Measurements from ENCODE around the gene SPAG16.

Gene SPAG16

DNA sequence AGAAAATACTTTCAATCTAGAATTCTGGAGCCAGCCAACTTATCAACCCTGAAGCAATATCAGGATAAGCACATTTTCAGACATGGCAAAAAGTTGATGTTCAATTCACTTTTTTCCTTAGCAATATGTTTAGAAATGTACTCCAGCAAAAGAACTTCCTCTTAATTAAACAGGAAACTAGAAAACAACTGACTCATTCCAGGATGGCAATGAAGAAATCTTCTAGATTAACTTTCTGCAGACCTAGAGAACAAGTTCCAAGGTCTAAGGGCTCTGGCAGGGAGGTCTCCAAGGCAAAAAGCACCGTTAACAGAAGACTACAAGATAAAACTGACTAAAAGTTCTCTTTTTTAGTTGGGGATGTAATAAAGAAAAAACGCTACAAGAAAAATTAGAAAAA, 1057.4 kb downstream of the SPAG16 start:
- Histone ChIP-seq H3K4me3 (ENCODE audit: low read depth, low read length) (no peak overlapping the region), H3K4me1 (ENCODE audit: control insufficient read depth, insufficient read depth, low read length) (no peaks in the 10 kb centered on the region), H3K27ac (ENCODE audit: extremely low read depth, low read depth, low read length) (no peak overlapping the region), H3K36me3 (ENCODE audit: control insufficient read depth in 2 of 2, insufficient read depth in 1 of 2, low read length in 2 of 2) (no peaks in the 10 kb centered on the region), H3K9me3 (ENCODE audit: control insufficient read depth, insufficient read depth, low read depth, low read length) (no peaks in the 10 kb centered on the region)
- ChIA-PET POLR2A (no interaction called here), CTCF (no interaction called here)
- TF ChIP-seq IKZF3 (tag by site-specific recombination; IDR thresholded peaks at IDR 0.05), result no peak
- no peak for TF ChIP-seq ZIC2 (tag by site-specific recombination; IDR thresholded peaks at IDR 0.05)
- no peak for TF ChIP-seq ZNF629 (tag by site-specific recombination; IDR thresholded peaks at IDR 0.05)
- no peak for TF ChIP-seq ZNF510 (tag by site-specific recombination; IDR thresholded peaks at IDR 0.05; ENCODE audit: insufficient replicate concordance)
- TF ChIP-seq ZBTB8A (tag by site-specific recombination; IDR thresholded peaks at IDR 0.05), result no peak
- TF ChIP-seq ZFP41 (tag by site-specific recombination; IDR thresholded peaks at IDR 0.05; ENCODE audit: borderline replicate concordance), result no peak
- TF ChIP-seq ZNF391 (tag by site-specific recombination; IDR thresholded peaks at IDR 0.05; ENCODE audit: borderline replicate concordance, low read depth), result no peak
- no peak for TF ChIP-seq BCL11B (tag by site-specific recombination; IDR thresholded peaks at IDR 0.05; ENCODE audit: low read depth)
- no peak for TF ChIP-seq ZNF843 (tag by site-specific recombination; IDR thresholded peaks at IDR 0.05)

DNA sequence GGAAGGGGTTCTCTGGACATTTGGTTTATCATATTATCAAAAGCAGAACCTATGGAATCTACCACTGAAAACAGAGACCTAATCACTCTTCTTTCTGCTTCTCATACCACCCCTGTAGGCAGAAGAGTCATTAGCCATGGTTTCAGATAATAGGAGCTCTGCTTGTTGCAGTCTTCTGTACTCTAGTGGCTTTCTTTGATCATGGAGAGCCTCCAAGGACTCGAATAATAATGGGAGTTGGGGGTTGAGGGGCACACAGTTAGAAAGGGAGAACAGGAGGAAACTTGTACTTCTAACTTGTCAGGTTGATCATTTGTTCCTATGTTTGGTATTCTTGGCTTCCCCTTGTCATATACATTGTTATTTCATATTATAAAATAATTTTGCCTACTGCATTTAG, 1074.2 kb downstream of the SPAG16 start:
- Histone ChIP-seq H3K4me3 (ENCODE audit: low read depth, low read length) (no peak overlapping the region), H3K9me3 (ENCODE audit: control insufficient read depth, insufficient read depth, low read depth, low read length) (no peaks in the 10 kb centered on the region), H3K27ac (ENCODE audit: extremely low read depth, low read depth, low read length) (no peak overlapping the region), H3K4me1 (ENCODE audit: control insufficient read depth, insufficient read depth, low read length) (no peaks in the 10 kb centered on the region), H3K36me3 (ENCODE audit: control insufficient read depth in 2 of 2, insufficient read depth in 1 of 2, low read length in 2 of 2) (no peaks in the 10 kb centered on the region)
- TF ChIP-seq ZBTB7A (tag by site-specific recombination; IDR thresholded peaks at IDR 0.05; ENCODE audit: low read depth), result no peak
- TF ChIP-seq MEIS1 (CRISPR knock-in tag; IDR thresholded peaks at IDR 0.05; ENCODE audit: borderline replicate concordance), result no peak
- no peak for TF ChIP-seq ZNF677 (tag by site-specific recombination; IDR thresholded peaks at IDR 0.05)
- TF ChIP-seq ZNF501 (tag by site-specific recombination; IDR thresholded peaks at IDR 0.05), result no peak
- no peak for TF ChIP-seq ZNF16 (tag by site-specific recombination; IDR thresholded peaks at IDR 0.05; ENCODE audit: low read depth)
- no peak for TF ChIP-seq ZNF560 (tag by site-specific recombination; IDR thresholded peaks at IDR 0.05; ENCODE audit: borderline replicate concordance)
- TF ChIP-seq ZNF48 (tag by site-specific recombination; IDR thresholded peaks at IDR 0.05), result no peak
- no peak for TF ChIP-seq GLI4 (tag by site-specific recombination; IDR thresholded peaks at IDR 0.05)
- no peak for TF ChIP-seq SP7 (tag by site-specific recombination; IDR thresholded peaks at IDR 0.05)
- TF ChIP-seq ZNF558 (tag by site-specific recombination; IDR thresholded peaks at IDR 0.05), result no peak
- no peak for TF ChIP-seq ZNF777 (tag by site-specific recombination; IDR thresholded peaks at IDR 0.05; ENCODE audit: borderline replicate concordance)
- POLR2A ChIA-PET, result no interaction called here
- CTCF ChIA-PET, result interaction anchor here (0.6 kb wide), 1 partner anchor 116 kb away, joined by 4 read pairs; no protein-coding TSS in a partner anchor

GRCh38 chr2:214361116-214361515, 1076.9 kb downstream of the SPAG16 start:
- no peaks in the 10 kb centered on the region for H3K36me3 ChIP-seq (ENCODE audit: control insufficient read depth in 2 of 2, insufficient read depth in 1 of 2, low read length in 2 of 2)
- no peak overlapping the region for H3K4me3 ChIP-seq (ENCODE audit: low read depth, low read length)
- ChIA-PET CTCF (no interaction called here), POLR2A (no interaction called here)
- TF ChIP-seq GFI1B (tag by site-specific recombination; IDR thresholded peaks at IDR 0.05), result no peak
- TF ChIP-seq PRDM2 (tag by site-specific recombination; IDR thresholded peaks at IDR 0.05; ENCODE audit: borderline replicate concordance), result no peak
- TF ChIP-seq ZNF623 (tag by site-specific recombination; IDR thresholded peaks at IDR 0.05), result no peak
- TF ChIP-seq BCL11B (tag by site-specific recombination; IDR thresholded peaks at IDR 0.05; ENCODE audit: low read depth), result no peak
- no peak for TF ChIP-seq ZNF221 (tag by site-specific recombination; IDR thresholded peaks at IDR 0.05; ENCODE audit: borderline replicate concordance)
- TF ChIP-seq, protein P1, sequence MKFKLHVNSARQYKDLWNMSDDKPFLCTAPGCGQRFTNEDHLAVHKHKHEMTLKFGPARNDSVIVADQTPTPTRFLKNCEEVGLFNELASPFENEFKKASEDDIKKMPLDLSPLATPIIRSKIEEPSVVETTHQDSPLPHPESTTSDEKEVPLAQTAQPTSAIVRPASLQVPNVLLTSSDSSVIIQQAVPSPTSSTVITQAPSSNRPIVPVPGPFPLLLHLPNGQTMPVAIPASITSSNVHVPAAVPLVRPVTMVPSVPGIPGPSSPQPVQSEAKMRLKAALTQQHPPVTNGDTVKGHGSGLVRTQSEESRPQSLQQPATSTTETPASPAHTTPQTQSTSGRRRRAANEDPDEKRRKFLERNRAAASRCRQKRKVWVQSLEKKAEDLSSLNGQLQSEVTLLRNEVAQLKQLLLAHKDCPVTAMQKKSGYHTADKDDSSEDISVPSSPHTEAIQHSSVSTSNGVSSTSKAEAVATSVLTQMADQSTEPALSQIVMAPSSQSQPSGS (tag by site-specific recombination; IDR thresholded peaks at IDR 0.05; ENCODE audit: low read depth), result no peak
- no peak overlapping the region for H3K27ac ChIP-seq (ENCODE audit: extremely low read depth, low read depth, low read length)
- no peaks in the 10 kb centered on the region for H3K4me1 ChIP-seq (ENCODE audit: control insufficient read depth, insufficient read depth, low read length)
- no peaks in the 10 kb centered on the region for H3K9me3 ChIP-seq (ENCODE audit: control insufficient read depth, insufficient read depth, low read depth, low read length)
